ENCODE measurements around the gene MRPL1. TPM values are rescaled to one million over a fixed set of nuclear protein-coding genes. Genes with fewer than 3 reads are reported as not detected.

The MRPL1 gene
- polyA plus RNA-seq, 2 of the 4 experiments (the other 2 are of a cell fraction) = 24.6 to 62.3 TPM

DNA sequence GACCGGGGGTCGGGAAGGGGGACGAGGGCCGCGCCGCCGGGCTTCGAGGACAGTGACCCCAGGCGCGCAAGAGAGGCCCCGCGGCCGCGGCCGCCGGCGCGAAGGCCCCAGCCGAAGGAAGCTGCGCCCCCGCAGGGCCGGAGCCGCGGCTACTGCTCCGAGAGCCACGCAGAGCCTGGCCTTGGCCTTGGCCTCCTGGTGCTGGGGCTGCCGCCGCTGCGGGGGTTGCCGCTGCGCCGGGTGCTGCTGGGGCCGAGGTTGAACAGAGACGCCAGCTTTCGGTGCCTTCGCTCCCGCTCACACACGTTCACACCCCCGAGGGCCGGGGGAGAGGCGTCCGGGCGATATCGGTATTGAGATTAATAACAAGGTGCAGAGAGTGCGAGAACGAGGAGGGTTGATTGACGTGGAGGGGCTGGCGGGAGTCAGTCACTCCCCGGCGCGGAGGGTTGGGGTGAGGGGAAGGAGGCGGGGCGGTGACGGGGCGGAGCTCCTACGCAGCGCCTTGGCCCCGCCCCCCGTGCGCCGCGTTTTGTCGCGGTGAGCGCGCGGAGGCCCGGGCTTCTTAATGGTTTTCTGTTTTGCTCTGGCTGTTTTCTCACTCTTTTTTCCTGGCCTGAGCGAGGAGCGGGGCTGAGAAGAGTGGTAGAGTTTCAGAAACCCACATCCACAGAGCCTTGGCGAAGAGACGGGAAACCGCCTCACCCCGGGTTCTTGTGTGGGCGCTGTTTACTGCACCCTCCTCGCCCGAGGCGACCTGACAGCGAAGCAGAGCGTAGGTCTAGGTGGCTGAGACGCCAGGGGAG, 42.6 kb upstream of the MRPL1 start:
- peak overlapping the region; percentile 81 for H3K4me2 ChIP-seq
- H3K4me1 ChIP-seq = peaks cover 10% of the 10 kb centered on the region; the same call in 2 of the 3 replicates
- no peaks in the 10 kb centered on the region for H3K9me3 ChIP-seq
- peak overlapping the region; percentile 95 to 96 for H3K27ac ChIP-seq
- H3K4me3 ChIP-seq = peak overlapping the region; percentile 81
- CTCF ChIA-PET = interaction anchor here (1.0 to 1.4 kb wide), 2 partner anchors 42 to 83 kb away, joined by 3 to 7 read pairs; partner anchors contain the start of gene MRPL1
- peak; percentile 58 for TF ChIP-seq PHF8 (IDR thresholded peaks at IDR 0.05; ENCODE audit: borderline replicate concordance, low read depth)
- no peak for TF ChIP-seq HEYL (CRISPR knock-in tag; IDR thresholded peaks at IDR 0.05)
- peak; percentile 51 for TF ChIP-seq MAX (IDR thresholded peaks at IDR 0.05)
- peak; percentile 55; the same call in 1 of the 3 replicates for TF ChIP-seq BCL3 (IDR thresholded peaks at IDR 0.05)
- TF ChIP-seq KDM1A (IDR thresholded peaks at IDR 0.05; ENCODE audit: low read depth) = no peak
- peak; percentile 71 for TF ChIP-seq PBX3 (IDR thresholded peaks at IDR 0.05)
- peak; percentile 46 for TF ChIP-seq POLR2A (IDR thresholded peaks at IDR 0.05; ENCODE audit: low read length)
- peak in 1 of 2 experiments; percentile 41; a peak in 1 of 5 replicates for TF ChIP-seq JUN (IDR thresholded peaks at IDR 0.05)
- no peak for TF ChIP-seq ZNF302 (CRISPR knock-in tag; IDR thresholded peaks at IDR 0.05)
- no peak for TF ChIP-seq RAD21 (conservative IDR thresholded peaks at IDR 0.05 in 1 of 2, IDR thresholded peaks at IDR 0.05 in 1 of 2)
- DNase-seq (ENCODE audit: low read depth in 1 of 2, low spot score in 1 of 2) (peak; percentile 59 to 82), FAIRE-seq (no peak), ATAC-seq (peak; percentile 73 to 87)
- WGBS (ENCODE audit: missing lambda C conversion rate) = 0% methylated on average over 24 of the region's 81 CpGs
- POLR2A ChIA-PET = interaction anchor here (0.9 to 2.1 kb wide), 2 partner anchors 39 to 42 kb away, joined by 3 to 33 read pairs; partner anchors contain the start of gene MRPL1

DNA sequence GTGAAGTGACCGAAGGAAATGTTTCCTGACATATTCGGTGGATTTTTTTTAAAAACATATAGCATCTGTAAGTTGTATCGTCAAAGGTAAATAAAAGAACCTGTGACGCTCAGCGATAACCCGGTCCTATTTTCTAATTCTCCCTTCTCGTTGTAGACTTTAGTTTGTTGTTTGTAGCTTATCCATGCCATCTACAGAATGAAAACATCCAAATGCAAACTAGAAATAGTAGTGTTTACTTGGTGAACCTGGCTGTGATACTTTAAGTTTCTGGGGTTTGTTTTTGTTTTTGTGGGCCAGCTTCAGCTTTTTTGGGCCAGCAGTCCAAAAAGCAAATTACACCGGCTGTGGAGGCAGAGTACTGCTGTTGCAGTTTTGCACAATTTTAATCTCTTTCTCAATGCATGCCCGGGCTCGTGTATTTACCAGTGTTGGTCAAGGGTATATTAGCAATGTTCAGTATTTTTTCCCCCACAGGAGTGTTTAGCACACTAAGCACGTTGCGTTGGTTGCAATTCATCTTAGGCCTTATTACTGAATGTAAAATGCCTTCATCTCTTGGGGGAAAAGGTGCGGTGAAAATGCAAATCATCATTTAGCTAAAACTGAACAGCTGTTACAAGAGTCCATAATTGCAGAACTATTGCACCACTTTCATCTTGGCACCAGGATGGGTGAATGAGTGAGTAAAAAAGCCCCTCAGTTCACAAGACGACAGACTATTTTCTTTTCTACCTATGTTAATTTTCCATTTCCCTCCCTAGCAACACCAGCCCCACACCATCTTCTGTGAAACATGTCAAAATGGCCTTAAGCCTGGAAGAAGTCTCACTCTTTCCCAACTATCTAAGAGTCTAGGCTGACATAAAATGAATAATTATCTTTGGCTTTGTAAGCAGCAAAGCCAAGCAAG, 41.7 kb upstream of the MRPL1 start:
- no peak for FAIRE-seq
- no peaks in the 10 kb centered on the region for H3K9me3 ChIP-seq
- no peak for ATAC-seq
- TF ChIP-seq PHF8 (IDR thresholded peaks at IDR 0.05; ENCODE audit: borderline replicate concordance, low read depth) = no peak
- no peak for TF ChIP-seq HOXA7 (CRISPR knock-in tag; IDR thresholded peaks at IDR 0.05)
- no peak for TF ChIP-seq TP53 (CRISPR knock-in tag; IDR thresholded peaks at IDR 0.05)
- no peak for TF ChIP-seq RARB (CRISPR knock-in tag; IDR thresholded peaks at IDR 0.05)
- TF ChIP-seq RFX5 (IDR thresholded peaks at IDR 0.05) = no peak
- TF ChIP-seq RAD21 (conservative IDR thresholded peaks at IDR 0.05 in 1 of 2, IDR thresholded peaks at IDR 0.05 in 1 of 2) = no peak
- TF ChIP-seq HMGXB4 (CRISPR knock-in tag; IDR thresholded peaks at IDR 0.05; ENCODE audit: borderline replicate concordance) = no peak
- no peak for TF ChIP-seq SMC3 (IDR thresholded peaks at IDR 0.05)
- TF ChIP-seq ZNF302 (CRISPR knock-in tag; IDR thresholded peaks at IDR 0.05) = no peak
- no peak for TF ChIP-seq KDM5A (IDR thresholded peaks at IDR 0.05)
- TF ChIP-seq, protein P1, sequence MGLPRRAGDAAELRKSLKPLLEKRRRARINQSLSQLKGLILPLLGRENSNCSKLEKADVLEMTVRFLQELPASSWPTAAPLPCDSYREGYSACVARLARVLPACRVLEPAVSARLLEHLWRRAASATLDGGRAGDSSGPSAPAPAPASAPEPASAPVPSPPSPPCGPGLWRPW (IDR thresholded peaks at IDR 0.05) = no peak
- no peak for TF ChIP-seq CHD4 (IDR thresholded peaks at IDR 0.05; ENCODE audit: borderline replicate concordance)
- TF ChIP-seq FOSL2 (IDR thresholded peaks at IDR 0.05) = no peak
- TF ChIP-seq FOSL2 (CRISPR knock-in tag; IDR thresholded peaks at IDR 0.05) = no peak
- TF ChIP-seq MYC (IDR thresholded peaks at IDR 0.05; ENCODE audit: borderline replicate concordance, low read length) = no peak
- TF ChIP-seq SREBF2 (IDR thresholded peaks at IDR 0.05) = no peak
- TF ChIP-seq BHLHE40 (IDR thresholded peaks at IDR 0.05; ENCODE audit: low read depth, low read length) = no peak
- TF ChIP-seq CEBPB (IDR thresholded peaks at IDR 0.05) = no peak
- no peak for TF ChIP-seq MAX (IDR thresholded peaks at IDR 0.05)
- no peak for TF ChIP-seq RNF2 (IDR thresholded peaks at IDR 0.05; ENCODE audit: borderline replicate concordance, low read depth)
- TF ChIP-seq EHF (CRISPR knock-in tag; IDR thresholded peaks at IDR 0.05) = no peak
- WGBS (ENCODE audit: missing lambda C conversion rate) = 24% methylated on average over 14 of the region's 14 CpGs
- CTCF ChIA-PET = interaction anchor here (1.0 to 1.4 kb wide), 2 partner anchors 41 to 82 kb away, joined by 3 to 7 read pairs; partner anchors contain the start of gene MRPL1
- peaks cover 10% of the 10 kb centered on the region; the same call in 2 of the 3 replicates for H3K4me1 ChIP-seq
- peak overlapping the region; percentile 81 for H3K4me3 ChIP-seq
- no peak for DNase-seq (ENCODE audit: low read depth in 1 of 2, low spot score in 1 of 2)
- H3K4me2 ChIP-seq = peak overlapping the region; percentile 81
- peak overlapping the region; percentile 95 to 96 for H3K27ac ChIP-seq
- POLR2A ChIA-PET = interaction anchor here (0.9 to 2.1 kb wide), 2 partner anchors 38 to 41 kb away, joined by 3 to 33 read pairs; partner anchors contain the start of gene MRPL1

Measured in A549 (cell line).